ENCODE measurements around the gene KLHL21.

KLHL21 gene

GRCh38 chr1:6590046-6590445 lies 12.6 kb downstream of the KLHL21 start:
- no peak for DNase-seq
- intact Hi-C loops (cut with DNase I): no loop called here

- intact Hi-C loops (cut with DNase I): no loop called here
- DNase-seq: no peak
Measured at GRCh38 chr1:6588893-6589520, 13.7 kb downstream of the KLHL21 start.

- intact Hi-C loops (cut with DNase I): no loop called here
Measured at GRCh38 chr1:6588128-6588892, 14.4 kb downstream of the KLHL21 start.

GRCh38 chr1:6587261-6588005 lies 15.2 kb downstream of the KLHL21 start:
- peak; percentile 47 to 90 (median 74) for DNase-seq

More at GRCh38 chr1:6588128-6588892, 14.4 kb downstream of the KLHL21 start:
- DNase-seq: no peak

GRCh38 chr1:6586404-6586816 lies 16.3 kb downstream of the KLHL21 start:
- no peak for DNase-seq
- intact Hi-C loops (cut with DNase I): no loop called here

More at GRCh38 chr1:6587261-6588005, 15.2 kb downstream of the KLHL21 start:
- intact Hi-C loops (cut with DNase I): no loop called here

GRCh38 chr1:6585841-6586240 lies 16.8 kb downstream of the KLHL21 start:
- intact Hi-C loops (cut with DNase I): no loop called here
- DNase-seq: no peak

- intact Hi-C loops (cut with DNase I): no loop called here
- DNase-seq: peak in 2 of 42 donors; percentile 26 to 45
Measured at GRCh38 chr1:6585081-6585722, 17.5 kb downstream of the KLHL21 start.

- no peak for DNase-seq
- intact Hi-C loops (cut with DNase I): no loop called here
Measured at GRCh38 chr1:6584126-6585080, 18.3 kb downstream of the KLHL21 start.

- intact Hi-C loops (cut with DNase I): no loop called here
- DNase-seq: no peak
Measured at GRCh38 chr1:6582370-6582769, 20.3 kb downstream of the KLHL21 start.

GRCh38 chr1:6581561-6582305 lies 20.9 kb downstream of the KLHL21 start:
- peak in 8 of 42 donors; percentile 13 to 66 (median 34) for DNase-seq
- intact Hi-C loops (cut with DNase I): no loop called here

- intact Hi-C loops (cut with DNase I): no loop called here
- no peak for DNase-seq
Measured at GRCh38 chr1:6580593-6581409, 21.9 kb downstream of the KLHL21 start.

GRCh38 chr1:6580119-6580592 lies 22.5 kb downstream of the KLHL21 start:
- no peak for DNase-seq
- intact Hi-C loops (cut with DNase I): no loop called here

- intact Hi-C loops (cut with DNase I): no loop called here
- peak; percentile 98 to 100 (median 100) for DNase-seq
Measured at GRCh38 chr1:6579374-6580118, 23.1 kb downstream of the KLHL21 start, which contains the start of gene ZBTB48. Gene ZBTB48 (plus strand): TSS chr1:6579994. CDS start chr1:6580610, 616 bp downstream.

- DNase-seq: no peak
- intact Hi-C loops (cut with DNase I): no loop called here
Measured at GRCh38 chr1:6578624-6579373, 23.9 kb downstream of the KLHL21 start.
